SK-N-SH (cell line): ENCODE results near the gene CASKIN2.
A peak's percentile ranks its signal among the peaks of the same experiment; 100 is the strongest.

ENCODE experiments used
- CTCF ChIP-seq: fragments of 200-600 bp; sonication (generic); IDR thresholded peaks from 2 replicates; pipeline ENCODE4 v1.6.1; 2017; ENCODE audit warnings: antibody characterized with exemption, mild to moderate bottlenecking, moderate library complexity
- EP300 ChIP-seq, 2 experiments: IDR thresholded peaks; 2 replicates each; pipeline versions ENCODE4 v1.4.0 to v1.6.1; 2012; ENCODE audit warnings: borderline replicate concordance in 1 of 2, low read depth in 1 of 2, low read length in 1 of 2
- EZH2phosphoT487 ChIP-seq: fragments of 200-600 bp; sonication (generic); IDR thresholded peaks from 2 replicates; pipeline ENCODE4 v1.6.1; 2017; ENCODE audit warnings: low read depth, mixed run types, mild to moderate bottlenecking, antibody characterized with exemption, moderate library complexity, borderline replicate concordance
- POLR2AphosphoS5 ChIP-seq: IDR thresholded peaks from 2 replicates; pipeline ENCODE4 v1.6.1; 2012; ENCODE audit warnings: low read depth, low read length
- RAD21 ChIP-seq: IDR thresholded peaks from 2 replicates; pipeline ENCODE4 v1.6.1; 2012; ENCODE audit warnings: mild to moderate bottlenecking, low read length
- RCOR1 ChIP-seq: fragments of 150-350 bp; IDR thresholded peaks from 2 replicates; pipeline ENCODE4 v1.6.1; 2017; ENCODE audit warnings: antibody characterized with exemption, low read length
- SMC3 ChIP-seq: IDR thresholded peaks from 2 replicates; pipeline ENCODE4 v1.6.1; 2012; ENCODE audit warnings: low read depth, low read length, improper control_type of control experiment
- TEAD4 ChIP-seq: IDR thresholded peaks from 2 replicates; pipeline ENCODE4 v1.4.0; 2012; ENCODE audit warnings: mild to moderate bottlenecking, borderline replicate concordance; ENCODE audit not compliant: insufficient read depth

- no peak; the same call in 1 of the 2 replicates for TF ChIP-seq TEAD4
- no peak for TF ChIP-seq CTCF
- no peak for TF ChIP-seq SMC3
- no peak for TF ChIP-seq EP300 (IDR thresholded peaks at IDR 0.05; ENCODE audit: borderline replicate concordance in 1 of 2, low read depth in 1 of 2, low read length in 1 of 2)
- TF ChIP-seq RAD21 = no peak
- TF ChIP-seq POLR2AphosphoS5 = peak; percentile 44; the same call in 1 of the 2 replicates
- no peak for TF ChIP-seq RCOR1
- TF ChIP-seq EZH2phosphoT487 = no peak
Observed at GRCh38 chr17:75514919-75515495, 330 bp downstream of the CASKIN2 start.
